ENCODE results near the gene MISP. TPM values are rescaled to one million over a fixed set of nuclear protein-coding genes. Genes with fewer than 3 reads are reported as not detected.
A peak's percentile ranks its signal among the peaks of the same experiment; 100 is the strongest.

The MISP gene
- total and polyA plus RNA-seq, 2 of the 13 experiments (the other 11 are each of a cell fraction or from before 2014, with no cell fraction given), result 0.67 to 1.3 TPM

DNA sequence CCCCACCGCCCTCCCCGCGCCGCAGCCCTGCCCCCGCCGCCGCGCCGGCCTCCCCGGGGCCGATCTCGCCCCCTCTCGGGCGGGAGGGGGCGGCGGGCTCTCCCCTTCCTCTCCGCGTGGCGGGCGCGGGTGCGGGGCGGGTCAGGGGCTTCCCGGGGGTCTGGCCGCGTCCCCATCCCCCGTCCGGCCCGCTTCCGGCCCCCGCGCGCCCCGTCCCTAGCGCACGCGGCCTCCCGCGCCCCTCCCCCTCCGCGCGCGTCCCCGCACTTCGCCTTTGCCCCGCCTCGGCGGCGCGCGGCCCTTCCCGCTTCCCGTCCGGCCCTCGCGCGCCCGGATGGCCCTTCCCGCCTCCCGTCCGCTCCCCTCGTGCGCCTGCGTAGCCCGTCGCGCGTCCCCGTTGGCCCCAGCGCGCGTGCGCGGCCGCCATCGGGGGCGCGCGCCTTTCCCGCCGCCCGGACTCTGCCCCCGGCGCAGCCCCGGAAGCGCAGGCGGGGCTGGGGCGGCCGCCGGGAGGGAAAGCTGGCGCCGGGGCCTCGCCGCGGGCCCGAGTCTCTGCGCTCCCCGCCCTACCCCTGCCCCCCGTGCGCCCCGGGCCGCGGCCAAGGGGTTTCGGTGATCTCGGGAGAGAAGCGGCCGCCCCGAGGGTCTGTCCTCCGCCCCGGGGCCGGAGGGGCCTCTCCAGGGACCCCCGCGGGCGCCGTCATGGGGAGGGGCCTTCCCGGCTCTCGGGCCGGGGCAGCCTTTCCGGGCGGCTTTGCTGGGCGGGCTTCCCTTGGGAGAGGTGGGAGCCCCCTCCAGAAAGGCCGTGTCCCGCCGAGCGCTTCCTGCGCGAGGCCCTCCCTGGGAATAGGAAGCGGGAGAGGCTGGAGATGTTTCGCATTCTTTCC is 46.9 kb downstream of the MISP start:
- peak overlapping the region; percentile 99 for H3K9ac ChIP-seq (ENCODE audit: insufficient read depth, low read depth, low read length)
- no peak for FAIRE-seq
- H3K27me3 ChIP-seq (ENCODE audit: control insufficient read depth in 1 of 2, insufficient read depth in 2 of 2, low read length in 2 of 2), result no peaks in the 10 kb centered on the region; a peak in 1 of 5 replicates
- H3K4me1 ChIP-seq (ENCODE audit: insufficient read depth, low read length), result peaks cover 68% of the 10 kb centered on the region
- H3K79me2 ChIP-seq (ENCODE audit: insufficient read depth, low read length), result peaks cover 49% of the 10 kb centered on the region
- peaks cover 13 to 27% of the 10 kb centered on the region in 2 experiments; a peak in 4 of 5 replicates for H3K36me3 ChIP-seq (replicated peaks in 1 of 2; ENCODE audit: control insufficient read depth in 1 of 2, insufficient read depth in 2 of 2, low read length in 2 of 2)
- ATAC-seq, result peak; percentile 10; the same call in 2 of the 3 replicates
- WGBS (ENCODE audit: low lambda C conversion rate), result 3% methylated on average over 26 of the region's 129 CpGs
- peak; percentile 78 for DNase-seq (ENCODE audit: low spot score)
- intact Hi-C loops (cut with micrococcal nuclease; ENCODE audit: unreplicated experiment), result loop anchor here (2.0 kb wide), 1 partner anchor 27 kb away; no protein-coding TSS in a partner anchor
- peak overlapping the region; percentile 89 for H3K4me2 ChIP-seq (ENCODE audit: low read depth, low read length)
- H3K9me3 ChIP-seq (ENCODE audit: low read length), result no peaks in the 10 kb centered on the region
- no TSS peak for BruUV-seq (replicated peaks)
- H3K4me3 ChIP-seq (replicated peaks in 1 of 3; ENCODE audit: insufficient read depth in 1 of 3, low read depth in 2 of 3, low read length in 3 of 3), result peak overlapping the region; percentile 85 to 96 (median 96)
- in situ Hi-C loops (cut with HindIII; ENCODE audit: extremely low pct_ligation_motif_present, low pct_unique_long_range_greater_than_20kb), result no loop called here
- no peak overlapping the region for H2AFZ ChIP-seq (ENCODE audit: low read length)
- peak overlapping the region; percentile 97 for H3K27ac ChIP-seq (ENCODE audit: extremely low read length, insufficient read depth, low read length)
- ChIA-PET CTCF (ENCODE audit: low intra/inter-chr PET ratio, low total read pairs) (no interaction called here), POLR2A (interaction anchor here (0.7 to 2.6 kb wide), 12 partner anchors 9 to 228 kb away, joined by 3 to 16 read pairs (median 6); partner anchors contain the start of genes CNN2 and WDR18)
- H4K20me1 ChIP-seq (ENCODE audit: insufficient read depth, low read length), result peaks cover 47% of the 10 kb centered on the region
- TF ChIP-seq ZNF616 (CRISPR knock-in tag; IDR thresholded peaks at IDR 0.05; ENCODE audit: low read depth), result no peak; the same call in 1 of the 2 replicates
- no peak for TF ChIP-seq MLLT10 (CRISPR knock-in tag; IDR thresholded peaks at IDR 0.05)
- TF ChIP-seq SP1 (IDR thresholded peaks at IDR 0.05), result no peak
- peak; percentile 28; the same call in 1 of the 2 replicates for TF ChIP-seq SP1 (CRISPR knock-in tag; IDR thresholded peaks at IDR 0.05)
- TF ChIP-seq, protein P1, sequence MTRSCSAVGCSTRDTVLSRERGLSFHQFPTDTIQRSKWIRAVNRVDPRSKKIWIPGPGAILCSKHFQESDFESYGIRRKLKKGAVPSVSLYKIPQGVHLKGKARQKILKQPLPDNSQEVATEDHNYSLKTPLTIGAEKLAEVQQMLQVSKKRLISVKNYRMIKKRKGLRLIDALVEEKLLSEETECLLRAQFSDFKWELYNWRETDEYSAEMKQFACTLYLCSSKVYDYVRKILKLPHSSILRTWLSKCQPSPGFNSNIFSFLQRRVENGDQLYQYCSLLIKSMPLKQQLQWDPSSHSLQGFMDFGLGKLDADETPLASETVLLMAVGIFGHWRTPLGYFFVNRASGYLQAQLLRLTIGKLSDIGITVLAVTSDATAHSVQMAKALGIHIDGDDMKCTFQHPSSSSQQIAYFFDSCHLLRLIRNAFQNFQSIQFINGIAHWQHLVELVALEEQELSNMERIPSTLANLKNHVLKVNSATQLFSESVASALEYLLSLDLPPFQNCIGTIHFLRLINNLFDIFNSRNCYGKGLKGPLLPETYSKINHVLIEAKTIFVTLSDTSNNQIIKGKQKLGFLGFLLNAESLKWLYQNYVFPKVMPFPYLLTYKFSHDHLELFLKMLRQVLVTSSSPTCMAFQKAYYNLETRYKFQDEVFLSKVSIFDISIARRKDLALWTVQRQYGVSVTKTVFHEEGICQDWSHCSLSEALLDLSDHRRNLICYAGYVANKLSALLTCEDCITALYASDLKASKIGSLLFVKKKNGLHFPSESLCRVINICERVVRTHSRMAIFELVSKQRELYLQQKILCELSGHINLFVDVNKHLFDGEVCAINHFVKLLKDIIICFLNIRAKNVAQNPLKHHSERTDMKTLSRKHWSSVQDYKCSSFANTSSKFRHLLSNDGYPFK (CRISPR knock-in tag; IDR thresholded peaks at IDR 0.05; ENCODE audit: borderline replicate concordance), result no peak
- TF ChIP-seq ATF7-NPFF (CRISPR knock-in tag; IDR thresholded peaks at IDR 0.05; ENCODE audit: low read depth), result peak; percentile 28; the same call in 1 of the 2 replicates
- TF ChIP-seq ZNF878 (CRISPR knock-in tag; IDR thresholded peaks at IDR 0.05), result 0 out of 2 replicates have a peak, but pooled peaks have one; percentile 21
- TF ChIP-seq, protein P2, sequence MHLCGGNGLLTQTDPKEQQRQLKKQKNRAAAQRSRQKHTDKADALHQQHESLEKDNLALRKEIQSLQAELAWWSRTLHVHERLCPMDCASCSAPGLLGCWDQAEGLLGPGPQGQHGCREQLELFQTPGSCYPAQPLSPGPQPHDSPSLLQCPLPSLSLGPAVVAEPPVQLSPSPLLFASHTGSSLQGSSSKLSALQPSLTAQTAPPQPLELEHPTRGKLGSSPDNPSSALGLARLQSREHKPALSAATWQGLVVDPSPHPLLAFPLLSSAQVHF (CRISPR knock-in tag; IDR thresholded peaks at IDR 0.05), result no peak
- TF ChIP-seq, protein P3, sequence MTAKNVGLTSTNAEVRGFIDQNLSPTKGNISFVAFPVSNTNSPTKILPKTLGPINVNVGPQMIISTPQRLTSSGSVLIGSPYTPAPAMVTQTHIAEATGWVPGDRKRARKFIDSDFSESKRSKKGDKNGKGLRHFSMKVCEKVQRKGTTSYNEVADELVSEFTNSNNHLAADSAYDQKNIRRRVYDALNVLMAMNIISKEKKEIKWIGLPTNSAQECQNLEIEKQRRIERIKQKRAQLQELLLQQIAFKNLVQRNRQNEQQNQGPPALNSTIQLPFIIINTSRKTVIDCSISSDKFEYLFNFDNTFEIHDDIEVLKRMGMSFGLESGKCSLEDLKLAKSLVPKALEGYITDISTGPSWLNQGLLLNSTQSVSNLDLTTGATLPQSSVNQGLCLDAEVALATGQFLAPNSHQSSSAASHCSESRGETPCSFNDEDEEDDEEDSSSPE (CRISPR knock-in tag; IDR thresholded peaks at IDR 0.05), result peak; percentile 70
- peak; percentile 46; the same call in 1 of the 2 replicates for TF ChIP-seq SAP130 (CRISPR knock-in tag; IDR thresholded peaks at IDR 0.05; ENCODE audit: low read depth)
- peak; percentile 24; the same call in 1 of the 2 replicates for TF ChIP-seq ZSCAN21 (CRISPR knock-in tag; IDR thresholded peaks at IDR 0.05; ENCODE audit: borderline replicate concordance)
- TF ChIP-seq HNF4A (CRISPR knock-in tag; IDR thresholded peaks at IDR 0.05), result peak; percentile 13; the same call in 1 of the 2 replicates
- no peak for TF ChIP-seq ZNF431 (CRISPR knock-in tag; IDR thresholded peaks at IDR 0.05; ENCODE audit: borderline replicate concordance, low read depth)
- 0 out of 2 replicates have a peak, but pooled peaks have one; percentile 9 for TF ChIP-seq ISL2 (CRISPR knock-in tag; IDR thresholded peaks at IDR 0.05)
- TF ChIP-seq TMF1 (CRISPR knock-in tag; IDR thresholded peaks at IDR 0.05; ENCODE audit: low read depth), result peak; percentile 62; the same call in 1 of the 2 replicates
- TF ChIP-seq, protein P4, sequence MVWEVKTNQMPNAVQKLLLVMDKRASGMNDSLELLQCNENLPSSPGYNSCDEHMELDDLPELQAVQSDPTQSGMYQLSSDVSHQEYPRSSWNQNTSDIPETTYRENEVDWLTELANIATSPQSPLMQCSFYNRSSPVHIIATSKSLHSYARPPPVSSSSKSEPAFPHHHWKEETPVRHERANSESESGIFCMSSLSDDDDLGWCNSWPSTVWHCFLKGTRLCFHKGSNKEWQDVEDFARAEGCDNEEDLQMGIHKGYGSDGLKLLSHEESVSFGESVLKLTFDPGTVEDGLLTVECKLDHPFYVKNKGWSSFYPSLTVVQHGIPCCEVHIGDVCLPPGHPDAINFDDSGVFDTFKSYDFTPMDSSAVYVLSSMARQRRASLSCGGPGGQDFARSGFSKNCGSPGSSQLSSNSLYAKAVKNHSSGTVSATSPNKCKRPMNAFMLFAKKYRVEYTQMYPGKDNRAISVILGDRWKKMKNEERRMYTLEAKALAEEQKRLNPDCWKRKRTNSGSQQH (CRISPR knock-in tag; IDR thresholded peaks at IDR 0.05; ENCODE audit: low read depth), result no peak; the same call in 1 of the 2 replicates
- no peak for TF ChIP-seq ZNF652 (CRISPR knock-in tag; IDR thresholded peaks at IDR 0.05; ENCODE audit: borderline replicate concordance, low read depth)

Measured in HepG2 (cell line).